Measurements from ENCODE around the gene MAML3.
A peak's percentile ranks its signal among the peaks of the same experiment; 100 is the strongest.

The MAML3 gene

GRCh38 chr4:139889901-139890300 lies 264.1 kb downstream of the MAML3 start:
- no peak for DNase-seq

GRCh38 chr4:139889264-139889663 lies 264.7 kb downstream of the MAML3 start:
- DNase-seq: no peak

DNA sequence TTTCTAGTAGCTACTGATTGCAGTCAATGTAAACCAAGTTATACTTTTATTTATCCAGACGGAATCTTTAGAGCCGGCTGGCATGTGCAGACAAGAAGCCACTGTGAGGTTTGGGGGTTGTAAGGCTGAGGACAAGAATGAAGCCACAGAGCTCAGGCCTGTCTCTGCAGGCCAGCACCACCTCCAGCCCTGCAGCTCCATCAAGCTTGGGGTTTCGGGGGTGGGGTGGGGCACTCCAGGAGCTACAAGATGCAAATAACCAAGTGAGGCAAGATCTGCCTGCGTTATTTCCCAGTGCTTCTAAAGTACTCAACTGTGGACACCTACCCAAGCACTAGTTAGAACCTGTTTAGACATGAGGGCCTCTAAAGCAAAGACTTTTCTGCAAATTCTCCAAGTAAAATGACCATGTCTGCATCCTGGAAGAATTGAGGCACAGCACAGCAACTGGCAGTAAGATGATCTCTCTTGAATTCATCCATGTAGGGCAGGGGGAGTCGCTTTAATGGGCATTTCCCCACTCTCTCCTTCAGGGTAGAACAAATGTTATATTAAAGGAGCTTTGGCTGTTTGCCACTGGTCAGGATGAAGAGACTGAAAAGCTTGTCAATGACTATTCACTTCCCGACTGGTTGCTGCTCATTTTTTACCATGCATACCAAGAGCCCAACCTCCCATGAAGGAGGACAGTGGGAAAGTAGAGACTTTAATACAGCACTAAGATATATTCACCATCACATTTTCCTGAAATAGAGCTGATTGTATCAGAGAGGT lies 265.8 kb downstream of the MAML3 start:
- DNase-seq: no peak

DNA sequence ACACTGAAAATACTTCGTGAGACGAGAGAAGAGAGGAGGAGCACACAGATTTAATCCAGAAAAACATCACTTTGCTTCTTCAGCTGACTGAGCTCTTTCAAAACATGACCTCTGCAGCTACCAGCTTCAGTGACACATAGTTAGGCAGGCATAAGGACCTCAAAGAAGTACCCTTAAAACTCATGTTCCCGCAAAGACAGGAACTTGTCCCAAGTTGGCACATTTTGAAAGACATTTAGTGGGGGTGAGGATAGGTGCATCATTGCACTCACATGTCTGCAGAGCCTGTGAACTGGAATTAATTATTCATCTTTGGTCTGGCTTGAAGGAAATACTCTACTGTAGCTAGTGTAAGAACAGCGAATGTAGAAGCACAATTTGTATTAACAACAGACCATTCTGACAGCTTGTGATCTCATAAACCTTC lies 266.6 kb downstream of the MAML3 start:
- no peak for DNase-seq

GRCh38 chr4:139886798-139887197 lies 267.2 kb downstream of the MAML3 start:
- no peak for DNase-seq

GRCh38 chr4:139884438-139884837 lies 269.5 kb downstream of the MAML3 start:
- DNase-seq: no peak

- DNase-seq: no peak
Measured at GRCh38 chr4:139880841-139881240, 273.1 kb downstream of the MAML3 start.

GRCh38 chr4:139878050-139878449 lies 275.9 kb downstream of the MAML3 start:
- DNase-seq: no peak

DNA sequence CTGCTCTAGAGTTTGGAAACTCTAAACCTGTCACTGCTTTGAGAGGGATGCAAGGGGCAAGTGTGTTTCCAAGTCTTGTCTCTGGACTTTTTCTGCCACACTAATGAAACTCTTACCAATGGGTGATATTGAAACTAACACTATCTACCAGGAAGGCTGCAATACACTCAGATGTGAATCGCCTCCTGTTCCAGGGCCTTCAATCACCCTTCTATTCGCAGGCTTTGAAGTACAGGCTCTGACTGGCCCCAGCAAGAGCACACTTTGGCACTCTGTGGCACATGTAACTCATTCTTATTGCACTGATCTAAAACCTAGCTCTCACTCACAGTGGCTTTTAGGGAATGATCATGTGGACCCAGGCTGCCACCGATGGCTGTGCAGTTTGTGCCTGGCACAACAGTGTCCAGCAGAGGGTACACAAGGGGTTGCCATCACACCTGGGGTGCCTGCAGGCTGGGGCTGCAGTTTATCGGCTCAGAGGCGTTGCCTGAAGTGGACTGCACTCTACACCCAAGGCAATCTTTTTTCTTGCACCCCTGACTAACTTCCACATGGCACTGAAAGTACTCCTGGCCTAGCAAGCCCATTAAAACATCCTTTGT lies 277.5 kb downstream of the MAML3 start:
- DNase-seq: no peak

DNA sequence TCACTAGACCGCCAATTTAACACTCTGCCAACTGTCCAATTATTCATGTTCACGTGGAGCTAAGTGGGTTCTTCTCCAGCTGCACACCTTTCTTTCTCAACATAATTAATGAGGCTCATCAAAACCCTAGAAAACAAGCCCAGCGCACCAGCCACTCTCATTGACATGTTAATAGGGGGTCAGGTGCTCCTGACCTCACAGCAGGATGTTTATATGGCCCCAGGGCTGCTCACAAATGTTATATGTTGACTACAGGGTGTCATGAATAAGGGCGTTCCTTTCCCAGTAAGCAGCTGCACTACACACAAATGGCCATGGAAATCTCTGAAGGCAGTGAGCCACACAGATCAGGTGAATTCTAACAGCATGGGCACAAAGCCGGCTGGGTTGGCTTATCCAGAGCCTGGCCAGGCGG lies 278.6 kb downstream of the MAML3 start:
- DNase-seq: no peak

GRCh38 chr4:139873111-139873860 lies 280.7 kb downstream of the MAML3 start:
- DNase-seq: peak in 1 of 2 donors; percentile 13

GRCh38 chr4:139872274-139872673 lies 281.7 kb downstream of the MAML3 start:
- DNase-seq: peak; percentile 2 to 43

- no peak for DNase-seq
Measured at GRCh38 chr4:139869810-139870209, 284.2 kb downstream of the MAML3 start.

DNA sequence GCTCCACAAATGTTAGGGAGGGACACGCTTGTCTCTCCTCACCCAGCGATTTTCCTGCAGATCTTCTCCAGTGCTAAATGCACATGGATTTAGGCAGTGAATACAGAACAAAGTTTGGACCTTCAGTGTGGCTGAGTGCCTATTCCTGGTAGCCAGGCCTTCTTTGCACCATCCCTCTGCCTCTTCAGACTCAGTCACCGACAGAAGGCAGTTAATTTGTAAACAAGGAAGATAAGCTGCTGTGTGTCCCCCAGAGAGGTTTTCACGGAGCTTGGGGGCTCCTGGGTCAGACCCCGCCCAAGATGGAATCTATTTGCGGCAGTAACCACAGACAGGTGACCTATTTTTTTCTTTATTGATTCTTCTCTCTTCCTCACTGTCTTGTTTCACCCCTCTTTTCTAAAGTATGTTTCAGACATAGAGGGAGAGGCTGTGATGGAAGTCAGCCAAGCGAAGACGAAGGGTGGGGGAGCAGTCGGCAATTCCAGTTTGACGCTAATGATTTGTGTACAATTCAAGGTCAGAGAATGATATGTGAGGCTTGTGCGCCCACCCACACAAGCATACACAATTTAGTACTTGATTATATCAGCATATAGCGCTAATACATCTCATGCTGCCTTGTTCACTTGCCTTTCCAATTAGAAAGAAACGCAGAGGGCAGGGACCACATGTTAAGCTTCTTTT lies 287.6 kb downstream of the MAML3 start:
- DNase-seq: no peak

DNA sequence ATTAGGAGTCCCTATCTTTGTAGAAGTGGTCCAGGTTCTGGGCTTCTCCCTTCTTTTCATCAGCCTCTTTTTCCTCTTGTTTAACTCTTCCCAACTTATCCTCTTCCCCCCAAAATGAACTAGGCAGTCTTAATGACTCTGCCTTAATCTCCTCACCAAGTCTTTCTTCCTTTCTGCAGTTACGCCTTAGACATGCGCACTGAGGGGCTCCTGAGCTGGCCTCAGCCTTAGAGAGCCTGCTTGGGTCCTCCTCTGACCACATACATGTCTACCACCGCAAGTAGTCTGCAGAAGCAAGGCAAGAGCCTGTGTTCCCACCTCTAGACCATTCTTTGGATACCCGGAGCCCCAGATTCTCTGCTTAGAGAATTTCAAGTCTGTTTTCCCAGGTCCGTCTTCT lies 288.4 kb downstream of the MAML3 start:
- no peak for DNase-seq

DNA sequence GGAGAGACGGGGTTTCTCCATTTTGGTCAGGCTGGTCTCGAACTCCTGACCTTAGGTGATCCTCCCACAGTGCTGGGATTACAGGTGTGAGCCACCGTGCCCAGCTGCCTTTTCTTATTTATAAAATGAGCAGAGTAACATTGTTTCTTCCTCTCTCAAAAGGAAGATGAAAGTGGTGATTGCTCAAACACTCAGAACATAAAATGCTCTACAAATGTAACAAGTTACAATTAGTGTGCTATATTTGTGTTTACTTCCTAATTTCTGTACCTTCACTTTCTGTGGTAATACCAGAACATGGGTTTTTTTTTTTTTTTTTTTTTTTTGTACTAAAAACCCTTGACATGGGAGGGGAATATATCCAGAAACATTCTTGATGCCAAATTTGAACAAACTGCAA lies 290.5 kb downstream of the MAML3 start:
- DNase-seq: no peak

- no peak for DNase-seq
Measured at GRCh38 chr4:139861471-139861870, 292.5 kb downstream of the MAML3 start.

- DNase-seq: no peak
Measured at GRCh38 chr4:139860435-139861024, 293.5 kb downstream of the MAML3 start.

GRCh38 chr4:139859876-139860275 lies 294.1 kb downstream of the MAML3 start:
- DNase-seq: no peak

- DNase-seq: no peak
Measured at GRCh38 chr4:139858436-139859205, 295.4 kb downstream of the MAML3 start.

GRCh38 chr4:139857977-139858376 lies 296.0 kb downstream of the MAML3 start:
- DNase-seq: no peak

- peak in 1 of 2 donors; percentile 8 for DNase-seq
Measured at GRCh38 chr4:139857021-139857420, 297.0 kb downstream of the MAML3 start.
